HTR-8/SVneo (cell line): ENCODE measurements around the gene OGFOD2.

ENCODE experiments used
- DNase-seq: peaks from one replicate; pipeline ENCODE4 v3.0.0; 2011; ENCODE audit warnings: low spot score, mixed read lengths; ENCODE audit not compliant: insufficient read length
- FAIRE-seq: peaks from 2 replicates; lab custom pipeline; 2011; peaks lifted over from hg19 to GRCh38; lab: Jason Lieb, UNC

OGFOD2 gene

GRCh38 chr12:122985338-122986257 lies 10.6 kb downstream of the OGFOD2 start:
- no peak for FAIRE-seq
- DNase-seq: no peak

GRCh38 chr12:122986258-122986871 lies 11.3 kb downstream of the OGFOD2 start:
- FAIRE-seq: no peak
- DNase-seq: no peak

- FAIRE-seq (no peak), DNase-seq (no peak)
Observed at GRCh38 chr12:122987086-122987951, 12.3 kb downstream of the OGFOD2 start.

- no peak for FAIRE-seq
- no peak for DNase-seq
Observed at GRCh38 chr12:122988036-122988435, 13.0 kb downstream of the OGFOD2 start.

GRCh38 chr12:122988612-122989212 lies 13.7 kb downstream of the OGFOD2 start:
- no peak for FAIRE-seq
- no peak for DNase-seq

GRCh38 chr12:122989225-122989839 lies 14.3 kb downstream of the OGFOD2 start:
- DNase-seq: no peak
- no peak for FAIRE-seq

GRCh38 chr12:122989874-122990419 lies 14.9 kb downstream of the OGFOD2 start:
- FAIRE-seq (no peak), DNase-seq (no peak)

- FAIRE-seq (no peak), DNase-seq (no peak)
Observed at GRCh38 chr12:122990561-122990960, 15.5 kb downstream of the OGFOD2 start.

- DNase-seq (no peak), FAIRE-seq (no peak)
Observed at GRCh38 chr12:122990961-122991622, 16.0 kb downstream of the OGFOD2 start.

GRCh38 chr12:122991623-122992275 lies 16.7 kb downstream of the OGFOD2 start:
- no peak for DNase-seq
- no peak for FAIRE-seq

GRCh38 chr12:122992386-122992785 lies 17.3 kb downstream of the OGFOD2 start:
- FAIRE-seq: no peak
- DNase-seq: no peak

- FAIRE-seq (no peak), DNase-seq (no peak)
Observed at GRCh38 chr12:122994140-122994675, 19.2 kb downstream of the OGFOD2 start.

- no peak for FAIRE-seq
Observed at GRCh38 chr12:122994781-122995502, 19.9 kb downstream of the OGFOD2 start.

GRCh38 chr12:122995503-122996187 lies 20.6 kb downstream of the OGFOD2 start:
- no peak for FAIRE-seq
- DNase-seq: no peak

More at GRCh38 chr12:122994781-122995502, 19.9 kb downstream of the OGFOD2 start:
- no peak for DNase-seq

GRCh38 chr12:122996188-122996601 lies 21.2 kb downstream of the OGFOD2 start:
- no peak for FAIRE-seq
- DNase-seq: no peak

- FAIRE-seq: no peak
- DNase-seq: no peak
Observed at GRCh38 chr12:122996621-122997342, 21.7 kb downstream of the OGFOD2 start.
